Ascending aorta (tissue), 2 donors: Measurements from ENCODE around the gene WWC2. TPM values are rescaled to one million over a fixed set of nuclear protein-coding genes. Genes with fewer than 3 reads are reported as not detected.

Experiments used
- DNase-seq, 2 donors: peaks; one replicate each; pipeline ENCODE4 v3.0.0-alpha.2; 2019; ENCODE audit warnings: low spot score in 2 of 2
- H3K27ac ChIP-seq, 2 donors: fragments of 200-600 bp; sonication (generic); one replicate each; pipeline ENCODE4 v1.5.1; 2016 to 2017; ENCODE audit warnings: mild to moderate bottlenecking in 1 of 2
- H3K27me3 ChIP-seq: fragments of 200-600 bp; sonication (generic); one replicate; pipeline ENCODE4 v1.5.1; 2017
- H3K36me3 ChIP-seq, 2 donors: fragments of 200-600 bp; sonication (generic); one replicate each; pipeline ENCODE4 v1.5.1; 2016
- H3K4me1 ChIP-seq, 2 donors: fragments of 200-600 bp; sonication (generic); one replicate each; pipeline ENCODE4 v1.5.1; 2016 to 2017; ENCODE audit warnings: mild to moderate bottlenecking in 1 of 2
- H3K4me3 ChIP-seq, 2 donors: fragments of 200-600 bp; sonication (generic); one replicate each; pipeline ENCODE4 v1.5.1; 2016 to 2017; ENCODE audit warnings: mild to moderate bottlenecking in 1 of 2
- H3K9me3 ChIP-seq, 2 donors: fragments of 200-600 bp; sonication (generic); one replicate each; pipeline ENCODE4 v1.5.1; 2016
- CTCF ChIP-seq, 3 experiments: fragments of 200-600 bp in 2 of 3; fragments of 450-650 bp in 1 of 3; sonication (generic) in 2 of 3; IDR thresholded peaks; one replicate each; pipeline ENCODE4 v1.5.1; 2016 to 2019; ENCODE audit warnings: antibody characterized with exemption in 3 of 3, mild to moderate bottlenecking in 1 of 3, moderate library complexity in 1 of 3
- intact Hi-C: fragments of 100-400 bp; cut with DNase I; formaldehyde crosslinking; loops from one replicate; pipeline ENCODE4 v1.15.1; 2023
- total RNA-seq: library from RNA; depleted of rRNA; stranded (reverse); fragments of >200 nt; gene quantifications from one replicate; pipeline ENCODE4 v1.1.0, GENCODE V29; 2016

Gene WWC2
- total RNA-seq, 1 donor from 2014 or later = 3.8 TPM

GRCh38 chr4:183080372-183081115 is 18.5 kb upstream of the WWC2 start:
- H3K27ac ChIP-seq = no peak overlapping the region
- no peak for DNase-seq
- intact Hi-C loops = no loop called here
- no peaks in the 10 kb centered on the region for H3K9me3 ChIP-seq
- TF ChIP-seq CTCF (IDR thresholded peaks at IDR 0.05) = no peak
- no peak overlapping the region for H3K4me3 ChIP-seq
- H3K27me3 ChIP-seq = no peaks in the 10 kb centered on the region
- no peaks in the 10 kb centered on the region for H3K4me1 ChIP-seq
- no peaks in the 10 kb centered on the region for H3K36me3 ChIP-seq

- no peaks in the 10 kb centered on the region for H3K9me3 ChIP-seq
- H3K4me3 ChIP-seq = no peak overlapping the region
- H3K4me1 ChIP-seq = no peaks in the 10 kb centered on the region
- intact Hi-C loops = no loop called here
- TF ChIP-seq CTCF (IDR thresholded peaks at IDR 0.05) = no peak
- no peak for DNase-seq
- H3K27ac ChIP-seq = no peak overlapping the region
- no peaks in the 10 kb centered on the region for H3K27me3 ChIP-seq
- H3K36me3 ChIP-seq = no peaks in the 10 kb centered on the region
These were observed 18.0 kb upstream of the WWC2 start for GRCh38 chr4:183081116-183081469.

- TF ChIP-seq CTCF (IDR thresholded peaks at IDR 0.05) = no peak
- no peaks in the 10 kb centered on the region for H3K4me1 ChIP-seq
- H3K9me3 ChIP-seq = no peaks in the 10 kb centered on the region
- no peaks in the 10 kb centered on the region for H3K36me3 ChIP-seq
- no peak overlapping the region for H3K27ac ChIP-seq
- H3K4me3 ChIP-seq = no peak overlapping the region
- no peaks in the 10 kb centered on the region for H3K27me3 ChIP-seq
- DNase-seq = no peak
- intact Hi-C loops = no loop called here
These were observed 17.0 kb upstream of the WWC2 start for GRCh38 chr4:183082053-183082452.

GRCh38 chr4:183094393-183095198 is 4.5 kb upstream of the WWC2 start:
- TF ChIP-seq CTCF (IDR thresholded peaks at IDR 0.05) = no peak
- DNase-seq = no peak
- no peaks in the 10 kb centered on the region for H3K36me3 ChIP-seq
- H3K4me3 ChIP-seq = no peak overlapping the region
- no peak overlapping the region for H3K27ac ChIP-seq
- peaks cover 0 to 7% of the 10 kb centered on the region in 2 donors for H3K4me1 ChIP-seq
- intact Hi-C loops = loop anchor here (5.0 to 10.0 kb wide), 2 partner anchors 180 to 1378 kb away; partner anchors contain the start of genes DCTD and IRF2
- H3K9me3 ChIP-seq = no peaks in the 10 kb centered on the region
- no peaks in the 10 kb centered on the region for H3K27me3 ChIP-seq

GRCh38 chr4:183095199-183095512 is 3.9 kb upstream of the WWC2 start:
- no peak overlapping the region for H3K4me3 ChIP-seq
- TF ChIP-seq CTCF (IDR thresholded peaks at IDR 0.05) = no peak
- intact Hi-C loops = loop anchor here (5.0 to 10.0 kb wide), 2 partner anchors 180 to 1377 kb away; partner anchors contain the start of genes DCTD and IRF2
- no peak for DNase-seq
- H3K9me3 ChIP-seq = no peaks in the 10 kb centered on the region
- H3K36me3 ChIP-seq = no peaks in the 10 kb centered on the region
- no peaks in the 10 kb centered on the region for H3K27me3 ChIP-seq
- peaks cover 0 to 7% of the 10 kb centered on the region in 2 donors for H3K4me1 ChIP-seq
- no peak overlapping the region for H3K27ac ChIP-seq
